ENCODE measurements around the gene WDFY2. TPM values are rescaled to one million over a fixed set of nuclear protein-coding genes. Genes with fewer than 3 reads are reported as not detected.

Gene WDFY2
- total RNA-seq, 1 experiment from 2014 or later: 4.1 TPM

DNA sequence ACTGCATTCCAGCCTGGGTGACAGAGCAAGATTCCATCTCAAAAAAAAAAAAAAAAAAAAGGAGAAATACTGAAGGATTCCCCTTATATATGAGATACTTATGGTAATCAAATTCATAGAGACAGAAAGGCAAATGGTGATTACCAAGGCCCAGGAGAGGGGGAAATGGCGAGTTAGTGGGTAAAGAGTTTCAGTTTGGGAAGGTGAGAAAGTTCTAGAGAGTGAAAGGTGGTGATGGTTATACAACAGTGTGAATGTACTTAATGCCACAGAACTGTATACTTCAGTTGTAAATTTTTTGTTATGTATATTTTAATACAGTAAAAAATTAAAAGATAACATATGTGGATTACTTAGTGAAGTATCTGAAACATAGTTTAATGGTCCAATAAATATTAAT lies 129.5 kb downstream of the WDFY2 start:
- no peaks in the 10 kb centered on the region for H3K36me3 ChIP-seq (ENCODE audit: low read depth, low read length)
- ChIA-PET POLR2A (ENCODE audit: unreplicated experiment) (no interaction called here), CTCF (interaction anchor here (0.6 kb wide), 1 partner anchor 45 kb away, joined by 3 read pairs; no protein-coding TSS in a partner anchor)
- intact Hi-C loops (cut with micrococcal nuclease): no loop called here
- no peaks in the 10 kb centered on the region for H4K20me1 ChIP-seq (ENCODE audit: low read length)
- no peak overlapping the region for H2AFZ ChIP-seq (ENCODE audit: low read length)
- no TSS peak for BruUV-seq (replicated peaks)
- TF ChIP-seq, protein P1, sequence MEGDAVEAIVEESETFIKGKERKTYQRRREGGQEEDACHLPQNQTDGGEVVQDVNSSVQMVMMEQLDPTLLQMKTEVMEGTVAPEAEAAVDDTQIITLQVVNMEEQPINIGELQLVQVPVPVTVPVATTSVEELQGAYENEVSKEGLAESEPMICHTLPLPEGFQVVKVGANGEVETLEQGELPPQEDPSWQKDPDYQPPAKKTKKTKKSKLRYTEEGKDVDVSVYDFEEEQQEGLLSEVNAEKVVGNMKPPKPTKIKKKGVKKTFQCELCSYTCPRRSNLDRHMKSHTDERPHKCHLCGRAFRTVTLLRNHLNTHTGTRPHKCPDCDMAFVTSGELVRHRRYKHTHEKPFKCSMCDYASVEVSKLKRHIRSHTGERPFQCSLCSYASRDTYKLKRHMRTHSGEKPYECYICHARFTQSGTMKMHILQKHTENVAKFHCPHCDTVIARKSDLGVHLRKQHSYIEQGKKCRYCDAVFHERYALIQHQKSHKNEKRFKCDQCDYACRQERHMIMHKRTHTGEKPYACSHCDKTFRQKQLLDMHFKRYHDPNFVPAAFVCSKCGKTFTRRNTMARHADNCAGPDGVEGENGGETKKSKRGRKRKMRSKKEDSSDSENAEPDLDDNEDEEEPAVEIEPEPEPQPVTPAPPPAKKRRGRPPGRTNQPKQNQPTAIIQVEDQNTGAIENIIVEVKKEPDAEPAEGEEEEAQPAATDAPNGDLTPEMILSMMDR (conservative IDR thresholded peaks at IDR 0.05; ENCODE audit: low read depth, low read length): no peak
- TF ChIP-seq EZH2 (IDR thresholded peaks at IDR 0.05; ENCODE audit: low read length, unreplicated experiment): no peak
- TF ChIP-seq EZH2phosphoT487 (IDR thresholded peaks at IDR 0.05; ENCODE audit: borderline replicate concordance, low read length): no peak
- no peaks in the 10 kb centered on the region for H3K79me2 ChIP-seq (ENCODE audit: low read length)
- peaks cover 23% of the 10 kb centered on the region for H3K4me1 ChIP-seq (ENCODE audit: insufficient read depth, low read length)
- peaks cover 3% of the 10 kb centered on the region for H3F3A ChIP-seq (ENCODE audit: low read length, unreplicated experiment)
- DNase-seq (no peak), ATAC-seq (no peak)
- no peak overlapping the region for H3K4me3 ChIP-seq (ENCODE audit: low read length)
- H3K9ac ChIP-seq (ENCODE audit: low read length): peak overlapping the region; percentile 47; the same call in 1 of the 2 replicates
- H3K27ac ChIP-seq (ENCODE audit: low read length): peak overlapping the region; percentile 81
- H3K9me2 ChIP-seq (replicated peaks; ENCODE audit: low read length): no peaks in the 10 kb centered on the region
- H3K4me2 ChIP-seq (ENCODE audit: low read length): no peak overlapping the region
- no peaks in the 10 kb centered on the region for H3K9me3 ChIP-seq (ENCODE audit: low read length)
- no peaks in the 10 kb centered on the region for H3K27me3 ChIP-seq (ENCODE audit: low read length)

DNA sequence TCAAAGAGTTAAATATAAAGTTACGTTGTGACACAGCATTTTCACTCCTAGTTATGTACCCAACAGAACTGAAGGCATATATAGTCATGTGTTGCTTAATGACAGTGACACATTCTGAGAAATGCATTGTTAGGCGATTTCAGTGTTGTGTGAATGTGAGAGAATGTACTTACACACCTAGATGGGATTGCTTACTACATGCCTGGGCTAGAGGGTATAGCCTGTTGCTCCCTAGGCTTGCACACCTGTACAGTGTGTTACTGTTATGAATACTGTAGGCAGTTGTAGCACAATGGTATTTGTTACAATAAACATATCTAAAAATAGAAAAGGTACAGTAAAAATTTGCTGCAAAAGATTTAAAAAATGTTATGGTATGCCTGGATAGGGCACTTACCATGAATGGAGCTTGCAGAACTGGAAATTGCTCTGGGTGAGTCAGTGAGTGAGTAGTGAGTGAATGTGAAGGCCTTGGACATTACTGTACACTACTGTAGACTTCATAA lies 130.5 kb downstream of the WDFY2 start:
- Histone ChIP-seq H3K27ac (ENCODE audit: low read length) (peak overlapping the region; percentile 81), H2AFZ (ENCODE audit: low read length) (no peak overlapping the region), H3K9me2 (replicated peaks; ENCODE audit: low read length) (no peaks in the 10 kb centered on the region), H3F3A (ENCODE audit: low read length, unreplicated experiment) (peaks cover 3% of the 10 kb centered on the region), H3K9ac (ENCODE audit: low read length) (peak overlapping the region; percentile 47), H3K27me3 (ENCODE audit: low read length) (no peaks in the 10 kb centered on the region), H3K9me3 (ENCODE audit: low read length) (no peaks in the 10 kb centered on the region), H3K4me2 (ENCODE audit: low read length) (peak overlapping the region; percentile 55), H3K4me3 (ENCODE audit: low read length) (no peak overlapping the region), H3K79me2 (ENCODE audit: low read length) (no peaks in the 10 kb centered on the region), H3K4me1 (ENCODE audit: insufficient read depth, low read length) (peaks cover 23% of the 10 kb centered on the region), H4K20me1 (ENCODE audit: low read length) (no peaks in the 10 kb centered on the region), H3K36me3 (ENCODE audit: low read depth, low read length) (no peaks in the 10 kb centered on the region)
- TF ChIP-seq, protein P1 (conservative IDR thresholded peaks at IDR 0.05; ENCODE audit: low read depth, low read length): no peak
- TF ChIP-seq EZH2 (IDR thresholded peaks at IDR 0.05; ENCODE audit: low read length, unreplicated experiment) (no peak), EZH2phosphoT487 (IDR thresholded peaks at IDR 0.05; ENCODE audit: borderline replicate concordance, low read length) (no peak)
- intact Hi-C loops (cut with micrococcal nuclease): loop anchor here (1.0 to 5.0 kb wide), 2 partner anchors 77 to 129 kb away; no protein-coding TSS in a partner anchor
- ChIA-PET CTCF (no interaction called here), POLR2A (ENCODE audit: unreplicated experiment) (interaction anchor here (0.6 kb wide), 1 partner anchor 262 kb away, joined by 3 read pairs; no protein-coding TSS in a partner anchor)
- DNase-seq (peak; percentile 82), ATAC-seq (peak; percentile 94)
- no TSS peak for BruUV-seq (replicated peaks)

DNA sequence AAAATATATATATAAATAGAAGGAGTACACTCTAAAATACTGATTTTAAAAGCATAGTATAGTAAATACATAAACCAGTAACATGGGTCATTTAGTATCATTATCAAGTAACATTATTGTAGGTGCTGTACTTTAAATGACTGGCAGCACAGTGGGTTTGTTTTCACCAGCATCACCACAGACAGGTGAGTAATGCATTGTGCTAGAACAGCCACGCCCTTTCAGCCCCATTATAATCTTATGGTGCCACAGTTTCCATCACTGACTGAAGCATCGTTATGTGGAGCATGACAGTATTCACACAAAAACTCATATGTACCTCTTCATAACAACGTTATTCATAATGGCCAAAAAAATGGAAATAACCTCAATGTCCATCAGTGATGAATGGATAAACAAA lies 131.4 kb downstream of the WDFY2 start:
- BruUV-seq (replicated peaks): no TSS peak
- peak overlapping the region; percentile 43; the same call in 1 of the 2 replicates for H3K9ac ChIP-seq (ENCODE audit: low read length)
- H3K4me3 ChIP-seq (ENCODE audit: low read length): no peak overlapping the region
- H3K79me2 ChIP-seq (ENCODE audit: low read length): no peaks in the 10 kb centered on the region
- no peaks in the 10 kb centered on the region for H3K36me3 ChIP-seq (ENCODE audit: low read depth, low read length)
- no peak overlapping the region for H2AFZ ChIP-seq (ENCODE audit: low read length)
- H3K9me2 ChIP-seq (replicated peaks; ENCODE audit: low read length): no peaks in the 10 kb centered on the region
- H3K9me3 ChIP-seq (ENCODE audit: low read length): no peaks in the 10 kb centered on the region
- CTCF ChIA-PET: no interaction called here
- no peaks in the 10 kb centered on the region for H3K27me3 ChIP-seq (ENCODE audit: low read length)
- DNase-seq: peak; percentile 62
- peaks cover 3% of the 10 kb centered on the region for H3F3A ChIP-seq (ENCODE audit: low read length, unreplicated experiment)
- TF ChIP-seq, protein P1 (conservative IDR thresholded peaks at IDR 0.05; ENCODE audit: low read depth, low read length): no peak
- TF ChIP-seq EZH2 (IDR thresholded peaks at IDR 0.05; ENCODE audit: low read length, unreplicated experiment): no peak
- TF ChIP-seq EZH2phosphoT487 (IDR thresholded peaks at IDR 0.05; ENCODE audit: borderline replicate concordance, low read length): no peak
- peak; percentile 41 for ATAC-seq
- H3K27ac ChIP-seq (ENCODE audit: low read length): peak overlapping the region; percentile 81
- no peak overlapping the region for H3K4me2 ChIP-seq (ENCODE audit: low read length)
- intact Hi-C loops (cut with micrococcal nuclease): loop anchor here (1.0 to 5.0 kb wide), 2 partner anchors 78 to 130 kb away; no protein-coding TSS in a partner anchor
- no peaks in the 10 kb centered on the region for H4K20me1 ChIP-seq (ENCODE audit: low read length)
- POLR2A ChIA-PET (ENCODE audit: unreplicated experiment): interaction anchor here (0.6 kb wide), 1 partner anchor 262 kb away, joined by 3 read pairs; no protein-coding TSS in a partner anchor
- peaks cover 23% of the 10 kb centered on the region for H3K4me1 ChIP-seq (ENCODE audit: insufficient read depth, low read length)

Measured in PC-3 (cell line).